ENCODE measurements around the gene C19orf25. TPM values are rescaled to one million over a fixed set of nuclear protein-coding genes. Genes with fewer than 3 reads are reported as not detected.

The C19orf25 gene
- total RNA-seq, 2 donors from 2014 or later, result 40.0 to 51.1 TPM

DNA sequence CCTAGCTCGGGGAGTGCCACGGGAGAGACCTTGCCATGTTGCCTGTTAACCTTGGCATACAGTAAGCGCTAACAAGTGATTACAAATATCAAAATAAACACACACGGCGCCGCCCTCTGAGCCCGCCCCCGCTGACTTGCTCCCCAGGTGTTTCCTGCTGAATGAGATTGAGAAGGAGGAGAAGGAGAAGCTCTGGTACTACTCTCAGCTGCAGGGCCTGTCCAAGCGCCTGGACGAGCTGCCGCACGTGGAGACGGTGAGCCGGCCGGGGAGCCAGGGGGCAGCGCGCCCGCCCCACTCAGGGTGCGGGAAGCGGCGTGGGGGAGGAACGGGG is 24.0 kb downstream of the C19orf25 start:
- no peaks in the 10 kb centered on the region for H3K36me3 Mint-ChIP-seq (ENCODE audit: low read depth)
- TF ChIP-seq, protein P1, sequence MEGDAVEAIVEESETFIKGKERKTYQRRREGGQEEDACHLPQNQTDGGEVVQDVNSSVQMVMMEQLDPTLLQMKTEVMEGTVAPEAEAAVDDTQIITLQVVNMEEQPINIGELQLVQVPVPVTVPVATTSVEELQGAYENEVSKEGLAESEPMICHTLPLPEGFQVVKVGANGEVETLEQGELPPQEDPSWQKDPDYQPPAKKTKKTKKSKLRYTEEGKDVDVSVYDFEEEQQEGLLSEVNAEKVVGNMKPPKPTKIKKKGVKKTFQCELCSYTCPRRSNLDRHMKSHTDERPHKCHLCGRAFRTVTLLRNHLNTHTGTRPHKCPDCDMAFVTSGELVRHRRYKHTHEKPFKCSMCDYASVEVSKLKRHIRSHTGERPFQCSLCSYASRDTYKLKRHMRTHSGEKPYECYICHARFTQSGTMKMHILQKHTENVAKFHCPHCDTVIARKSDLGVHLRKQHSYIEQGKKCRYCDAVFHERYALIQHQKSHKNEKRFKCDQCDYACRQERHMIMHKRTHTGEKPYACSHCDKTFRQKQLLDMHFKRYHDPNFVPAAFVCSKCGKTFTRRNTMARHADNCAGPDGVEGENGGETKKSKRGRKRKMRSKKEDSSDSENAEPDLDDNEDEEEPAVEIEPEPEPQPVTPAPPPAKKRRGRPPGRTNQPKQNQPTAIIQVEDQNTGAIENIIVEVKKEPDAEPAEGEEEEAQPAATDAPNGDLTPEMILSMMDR (conservative IDR thresholded peaks at IDR 0.05), result no peak
- Histone ChIP-seq H3K27me3 (ENCODE audit: control insufficient read depth, insufficient read depth, low read length, poor library complexity, severe bottlenecking) (peaks cover 65% of the 10 kb centered on the region), H3K9ac (ENCODE audit: extremely low read depth, low read length, poor library complexity, severe bottlenecking) (no peak overlapping the region), H3K4me3 (ENCODE audit: low read length) (no peak overlapping the region), H3K36me3 (ENCODE audit: control insufficient read depth, insufficient read depth, low read length) (no peaks in the 10 kb centered on the region), H3K4me1 (ENCODE audit: control insufficient read depth, insufficient read depth, low read length) (no peaks in the 10 kb centered on the region), H3K9me3 (ENCODE audit: control insufficient read depth, low read length) (no peaks in the 10 kb centered on the region), H3K27ac (ENCODE audit: low read depth, low read length) (no peak overlapping the region)
- no peaks in the 10 kb centered on the region for H3K4me1 Mint-ChIP-seq
- H3K27ac Mint-ChIP-seq, result no peak overlapping the region
- H3K27me3 Mint-ChIP-seq (ENCODE audit: insufficient read depth), result peaks cover 80% of the 10 kb centered on the region
- 72 to 79% methylated on average over 5 to 21 of the region's 22 CpGs for WGBS, 2 experiments (ENCODE audit: insufficient coverage in 1 of 2, insufficient read length in 1 of 2)
- no peak for DNase-seq
- no peak overlapping the region for H3K4me3 Mint-ChIP-seq
- H3K9me3 Mint-ChIP-seq, result no peaks in the 10 kb centered on the region

DNA sequence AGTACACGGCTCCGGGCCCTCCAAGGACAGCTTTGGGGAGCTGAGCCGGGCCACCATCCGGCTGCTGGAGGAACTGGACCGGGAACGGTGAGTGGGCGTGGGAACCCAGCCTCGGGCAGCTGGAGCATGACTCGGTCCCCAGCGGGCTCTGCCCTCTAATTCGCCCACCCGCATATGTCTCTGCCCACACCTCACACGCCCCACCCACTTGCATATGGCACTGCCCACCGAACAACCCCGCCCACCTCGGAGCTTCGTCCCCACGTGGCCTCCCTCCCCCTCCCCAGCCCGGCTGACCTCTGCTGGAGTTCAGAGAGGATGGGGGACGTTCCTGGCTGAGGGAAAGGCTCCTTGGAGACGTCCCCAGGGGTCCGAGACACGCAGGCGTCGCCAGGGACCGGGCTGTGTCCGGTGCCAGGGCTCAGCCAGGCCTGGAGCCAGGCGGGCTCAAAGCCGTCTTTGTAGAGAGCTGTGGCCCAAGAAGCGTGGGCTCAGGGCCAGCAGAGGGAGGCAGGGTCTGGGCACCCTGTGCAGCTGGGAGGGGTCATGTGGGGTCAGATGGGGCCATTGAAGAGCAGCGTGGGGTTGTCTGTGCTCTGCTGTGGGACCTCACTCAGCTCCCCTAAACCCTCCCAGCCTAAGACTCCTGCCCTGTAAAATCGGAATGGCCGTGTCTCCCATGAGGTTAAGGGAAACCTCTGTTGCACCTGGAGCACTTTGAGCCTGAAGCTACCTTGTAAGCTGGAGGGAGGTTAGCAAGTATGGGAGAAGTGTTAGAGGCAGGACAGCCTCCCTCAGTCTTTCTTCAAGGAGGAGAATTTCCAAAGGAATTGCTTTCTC is 25.3 kb downstream of the C19orf25 start:
- H3K4me3 ChIP-seq (ENCODE audit: low read length), result no peak overlapping the region
- peak; percentile 69 for DNase-seq
- H3K36me3 Mint-ChIP-seq (ENCODE audit: low read depth), result no peaks in the 10 kb centered on the region
- H3K4me3 Mint-ChIP-seq, result no peak overlapping the region
- H3K4me1 ChIP-seq (ENCODE audit: control insufficient read depth, insufficient read depth, low read length), result no peaks in the 10 kb centered on the region
- no peaks in the 10 kb centered on the region for H3K4me1 Mint-ChIP-seq
- H3K9me3 Mint-ChIP-seq, result peaks cover under 1% of the 10 kb centered on the region
- H3K27ac ChIP-seq (ENCODE audit: low read depth, low read length), result no peak overlapping the region
- no peak overlapping the region for H3K27ac Mint-ChIP-seq
- no peaks in the 10 kb centered on the region for H3K9me3 ChIP-seq (ENCODE audit: control insufficient read depth, low read length)
- TF ChIP-seq, protein P1 (conservative IDR thresholded peaks at IDR 0.05), result no peak
- 43 to 67% methylated on average over 19 to 33 of the region's 33 CpGs for WGBS, 2 experiments (ENCODE audit: insufficient coverage in 1 of 2, insufficient read length in 1 of 2)
- no peak overlapping the region for H3K9ac ChIP-seq (ENCODE audit: extremely low read depth, low read length, poor library complexity, severe bottlenecking)
- H3K27me3 ChIP-seq (ENCODE audit: control insufficient read depth, insufficient read depth, low read length, poor library complexity, severe bottlenecking), result peaks cover 65% of the 10 kb centered on the region
- no peaks in the 10 kb centered on the region for H3K36me3 ChIP-seq (ENCODE audit: control insufficient read depth, insufficient read depth, low read length)
- peaks cover 80% of the 10 kb centered on the region for H3K27me3 Mint-ChIP-seq (ENCODE audit: insufficient read depth)

DNA sequence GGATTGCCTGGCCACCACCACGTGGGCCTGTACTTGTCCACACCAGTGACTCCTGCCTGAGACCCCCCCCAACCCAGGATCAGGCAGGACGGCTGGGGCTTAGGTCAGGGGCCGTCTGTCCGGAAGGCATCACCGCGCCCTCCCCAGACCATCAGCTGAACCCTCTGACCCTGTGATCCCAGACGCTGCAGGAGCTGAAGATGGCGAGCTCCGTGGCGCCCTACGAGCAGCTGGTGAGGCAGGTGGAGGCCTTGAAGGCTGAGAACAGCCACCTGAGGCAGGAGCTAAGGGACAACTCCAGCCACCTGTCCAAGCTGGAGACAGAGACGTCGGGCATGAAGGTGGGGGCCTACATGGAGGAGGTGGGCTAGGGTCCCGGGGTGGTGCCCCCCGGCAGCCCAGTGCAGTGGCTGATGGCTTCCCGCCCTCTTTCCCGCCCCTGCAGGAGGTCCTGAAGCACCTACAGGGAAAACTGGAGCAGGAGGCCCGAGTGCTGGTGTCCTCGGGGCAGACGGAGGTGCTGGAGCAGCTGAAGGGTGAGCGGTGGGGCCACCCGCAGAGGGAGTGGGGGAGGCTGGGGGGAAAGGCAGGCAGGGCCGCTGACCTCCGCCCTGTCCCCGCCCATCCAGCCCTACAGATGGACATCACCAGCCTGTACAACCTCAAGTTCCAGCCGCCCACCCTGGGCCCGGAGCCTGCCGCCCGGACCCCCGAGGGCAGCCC is 26.1 kb downstream of the C19orf25 start:
- Histone ChIP-seq H3K27me3 (ENCODE audit: control insufficient read depth, insufficient read depth, low read length, poor library complexity, severe bottlenecking) (peaks cover 65% of the 10 kb centered on the region), H3K4me1 (ENCODE audit: control insufficient read depth, insufficient read depth, low read length) (no peaks in the 10 kb centered on the region), H3K27ac (ENCODE audit: low read depth, low read length) (peak overlapping the region; percentile 96), H3K9ac (ENCODE audit: extremely low read depth, low read length, poor library complexity, severe bottlenecking) (no peak overlapping the region), H3K36me3 (ENCODE audit: control insufficient read depth, insufficient read depth, low read length) (no peaks in the 10 kb centered on the region), H3K4me3 (ENCODE audit: low read length) (no peak overlapping the region), H3K9me3 (ENCODE audit: control insufficient read depth, low read length) (no peaks in the 10 kb centered on the region)
- peaks cover 82% of the 10 kb centered on the region for H3K27me3 Mint-ChIP-seq (ENCODE audit: insufficient read depth)
- TF ChIP-seq, protein P1 (conservative IDR thresholded peaks at IDR 0.05), result no peak
- DNase-seq, result peak; percentile 44
- H3K9me3 Mint-ChIP-seq, result peaks cover 1% of the 10 kb centered on the region
- H3K4me3 Mint-ChIP-seq, result no peak overlapping the region
- no peaks in the 10 kb centered on the region for H3K36me3 Mint-ChIP-seq (ENCODE audit: low read depth)
- 71 to 85% methylated on average over 12 to 30 of the region's 30 CpGs for WGBS, 2 experiments (ENCODE audit: insufficient coverage in 1 of 2, insufficient read length in 1 of 2)
- H3K4me1 Mint-ChIP-seq, result no peaks in the 10 kb centered on the region
- no peak overlapping the region for H3K27ac Mint-ChIP-seq

Measured in endodermal cell (in vitro differentiated cells).